Measurements from ENCODE around the gene PCDH15.

DNA sequence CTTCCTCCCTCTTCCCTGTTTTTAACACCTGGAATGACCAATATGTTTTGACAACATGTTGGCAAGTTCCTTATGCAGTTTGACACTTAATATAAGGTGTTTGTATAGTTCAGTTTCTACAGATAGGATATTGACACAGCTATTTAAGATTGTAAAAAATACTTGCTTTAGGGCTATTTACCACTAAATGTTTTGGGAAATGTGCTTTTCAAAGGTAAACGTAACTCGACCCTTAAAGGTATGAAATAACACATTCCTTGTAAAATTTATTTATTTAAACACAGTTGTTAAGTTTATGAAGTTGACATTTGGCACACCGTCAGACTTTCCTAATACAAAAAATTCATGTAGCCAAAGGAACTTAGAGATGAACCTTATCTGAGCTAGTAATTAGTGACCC is 817.6 kb downstream of the PCDH15 start:
- TF ChIP-seq RCOR1 (IDR thresholded peaks at IDR 0.05; ENCODE audit: insufficient replicate concordance, low read length) (no peak), POLR2A (IDR thresholded peaks at IDR 0.05; ENCODE audit: low read depth, low read length) (no peak), RAD21 (IDR thresholded peaks at IDR 0.05; ENCODE audit: low read length) (no peak), CHD1 (IDR thresholded peaks at IDR 0.05; ENCODE audit: low read depth, low read length) (no peak), MXI1 (IDR thresholded peaks at IDR 0.05; ENCODE audit: borderline replicate concordance, low read depth, low read length) (no peak), MAFK (IDR thresholded peaks at IDR 0.05; ENCODE audit: low read depth, low read length) (no peak), BHLHE40 (IDR thresholded peaks at IDR 0.05; ENCODE audit: low read depth, low read length) (no peak), RFX5 (IDR thresholded peaks at IDR 0.05; ENCODE audit: low read depth, low read length) (no peak), USF2 (IDR thresholded peaks at IDR 0.05; ENCODE audit: low read depth, low read length) (no peak)
- TF ChIP-seq, protein P1, sequence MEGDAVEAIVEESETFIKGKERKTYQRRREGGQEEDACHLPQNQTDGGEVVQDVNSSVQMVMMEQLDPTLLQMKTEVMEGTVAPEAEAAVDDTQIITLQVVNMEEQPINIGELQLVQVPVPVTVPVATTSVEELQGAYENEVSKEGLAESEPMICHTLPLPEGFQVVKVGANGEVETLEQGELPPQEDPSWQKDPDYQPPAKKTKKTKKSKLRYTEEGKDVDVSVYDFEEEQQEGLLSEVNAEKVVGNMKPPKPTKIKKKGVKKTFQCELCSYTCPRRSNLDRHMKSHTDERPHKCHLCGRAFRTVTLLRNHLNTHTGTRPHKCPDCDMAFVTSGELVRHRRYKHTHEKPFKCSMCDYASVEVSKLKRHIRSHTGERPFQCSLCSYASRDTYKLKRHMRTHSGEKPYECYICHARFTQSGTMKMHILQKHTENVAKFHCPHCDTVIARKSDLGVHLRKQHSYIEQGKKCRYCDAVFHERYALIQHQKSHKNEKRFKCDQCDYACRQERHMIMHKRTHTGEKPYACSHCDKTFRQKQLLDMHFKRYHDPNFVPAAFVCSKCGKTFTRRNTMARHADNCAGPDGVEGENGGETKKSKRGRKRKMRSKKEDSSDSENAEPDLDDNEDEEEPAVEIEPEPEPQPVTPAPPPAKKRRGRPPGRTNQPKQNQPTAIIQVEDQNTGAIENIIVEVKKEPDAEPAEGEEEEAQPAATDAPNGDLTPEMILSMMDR (conservative IDR thresholded peaks at IDR 0.05; ENCODE audit: low read depth, low read length), result no peak

All from IMR-90 (cell line).